Stomach (tissue), 9 donors: ENCODE results near the gene TMEM255B. TPM values are rescaled to one million over a fixed set of nuclear protein-coding genes. Genes with fewer than 3 reads are reported as not detected.

ENCODE experiments used
- DNase-seq, 2 donors: peaks; one replicate each; pipeline versions ENCODE4 v3.0.0 to v3.0.0-alpha.2; 2013 to 2019
- H3K27ac ChIP-seq, 5 donors: fragments of 200-600 bp in 4 of 5; sonication (generic) in 4 of 5; one replicate each; pipeline ENCODE4 v1.5.1; 2013 to 2019; ENCODE audit warnings: mild to moderate bottlenecking in 1 of 5, moderate library complexity in 1 of 5
- H3K27me3 ChIP-seq, 3 donors: fragments of 200-600 bp; sonication (generic); one replicate each; pipeline ENCODE4 v1.5.1; 2017 to 2019; ENCODE audit warnings: mixed run types in 1 of 3
- H3K36me3 ChIP-seq, 4 donors: fragments of 200-600 bp; sonication (generic); 1 replicate in 3 of 4; 2 replicates in 1 of 4; pipeline ENCODE4 v1.5.1; 2016 to 2019
- H3K4me1 ChIP-seq, 4 donors: fragments of 200-600 bp; sonication (generic); one replicate each; pipeline ENCODE4 v1.5.1; 2016 to 2019
- H3K4me3 ChIP-seq, 4 donors: fragments of 200-600 bp; sonication (generic) in 3 of 4; one replicate each; pipeline ENCODE4 v1.5.1; 2016 to 2019; ENCODE audit warnings: mild to moderate bottlenecking in 1 of 4
- H3K9me3 ChIP-seq, 4 donors: fragments of 200-600 bp; sonication (generic); one replicate each; pipeline ENCODE4 v1.5.1; 2016 to 2019
- EP300 ChIP-seq: sonication (generic); formaldehyde crosslinking; IDR thresholded peaks from one replicate; pipeline ENCODE4 v1.6.1; 2017; ENCODE audit warnings: antibody characterized with exemption
- POLR2A ChIP-seq, 4 donors: fragments of 450-650 bp; IDR thresholded peaks; one replicate each; pipeline ENCODE4 v1.6.1; 2016; ENCODE audit warnings: antibody characterized with exemption in 4 of 4, control low read depth in 2 of 4, mild to moderate bottlenecking in 1 of 4, moderate library complexity in 1 of 4
- POLR2AphosphoS5 ChIP-seq, 3 donors: sonication (generic); formaldehyde crosslinking; IDR thresholded peaks; one replicate each; pipeline ENCODE4 v1.6.1; 2016; ENCODE audit warnings: antibody characterized with exemption in 3 of 3
- WGBS, 5 donors: extraction: QIAGEN DNeasy Blood & Tissue Kit in 3 of 5; methylation state at CpG; one replicate each; pipeline versions ENCODE4 v1.1.5 to v1.1.7; 2013 to 2018; 5-methylcytosine and 5-hydroxymethylcytosine counted together
- intact Hi-C: fragments of 100-400 bp; cut with DNase I; formaldehyde crosslinking; loops from one replicate; pipeline ENCODE4 v1.15.1; 2023; ENCODE audit warnings: low total_unique reads
- polyA plus RNA-seq, 3 donors: library from polyadenylated mRNA; stranded (reverse); fragments of 200-250 nt; gene quantifications; one replicate each; pipeline ENCODE4 v1.2.3, GENCODE V29; 2013
- total RNA-seq, 5 donors: library from RNA; depleted of rRNA; stranded (reverse); fragments of >200 nt; gene quantifications; one replicate each; pipeline versions ENCODE4 v1.1.0 to v1.2.3, GENCODE V29; 2014 to 2016
- TF ChIP-seq, protein P1 (sequence below), 7 experiments: fragments of 450-650 bp in 4 of 7; fragments of 200-600 bp in 3 of 7; sonication (generic) in 3 of 7; IDR thresholded peaks; one replicate each; pipeline ENCODE4 v1.5.1; 2016 to 2019; ENCODE audit warnings: antibody characterized with exemption in 7 of 7, control low read depth in 2 of 7, mild to moderate bottlenecking in 1 of 7
- donor health status: healthy with polysubstance abuse.
- donor health status: Bipolar disorder and iron deficiency.
- donor health status: healthy.

Gene TMEM255B
- total and polyA plus RNA-seq, 8 donors, result 1.3 to 7.9 (median 4.6) TPM; not detected in 1

DNA sequence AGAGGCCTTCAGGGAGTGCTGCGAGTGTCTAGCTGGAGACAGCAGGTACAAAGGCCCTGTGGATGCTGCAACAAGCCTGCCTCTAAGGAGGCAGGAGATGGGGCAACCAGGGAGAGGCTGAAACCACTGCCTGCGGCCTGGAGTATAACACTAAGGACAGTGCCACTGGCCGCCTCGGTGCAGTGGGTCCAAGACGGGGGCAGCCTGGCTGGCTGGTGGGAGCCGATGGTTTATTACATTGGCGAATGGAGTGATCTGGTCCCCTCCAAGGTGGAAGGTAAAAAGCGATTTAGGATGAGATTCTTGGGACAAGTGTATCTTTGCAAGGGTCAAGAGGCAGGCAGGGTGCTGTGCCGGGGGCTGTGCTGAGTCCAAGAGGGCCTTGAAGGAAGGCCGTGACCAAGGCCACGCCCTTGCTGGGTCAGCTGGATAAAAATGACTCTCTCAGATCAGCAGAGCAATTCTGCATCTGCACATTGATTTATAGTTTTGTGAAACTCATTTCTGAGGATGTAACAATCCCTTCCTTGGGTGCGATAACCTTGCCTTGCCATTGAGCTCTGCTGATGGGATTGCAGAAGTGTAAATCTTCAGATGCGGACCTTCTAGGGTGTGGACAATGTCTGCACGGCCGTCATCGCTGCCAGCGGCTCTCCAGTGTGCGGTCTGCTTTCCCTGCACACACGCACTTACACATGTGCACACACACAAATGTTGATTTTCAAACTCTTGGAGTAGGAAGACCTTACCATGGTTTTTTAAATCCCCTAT is 6.0 kb downstream of the TMEM255B start:
- Histone ChIP-seq H3K36me3 (no peaks in the 10 kb centered on the region), H3K27ac (no peak overlapping the region), H3K4me3 (no peak overlapping the region), H3K9me3 (no peaks in the 10 kb centered on the region), H3K27me3 (peaks cover 0 to 47% (median 11%) of the 10 kb centered on the region in 3 donors), H3K4me1 (peaks cover 0 to 1% (median under 1%) of the 10 kb centered on the region in 4 donors)
- intact Hi-C loops, result no loop called here
- no peak for DNase-seq
- TF ChIP-seq, protein P1, sequence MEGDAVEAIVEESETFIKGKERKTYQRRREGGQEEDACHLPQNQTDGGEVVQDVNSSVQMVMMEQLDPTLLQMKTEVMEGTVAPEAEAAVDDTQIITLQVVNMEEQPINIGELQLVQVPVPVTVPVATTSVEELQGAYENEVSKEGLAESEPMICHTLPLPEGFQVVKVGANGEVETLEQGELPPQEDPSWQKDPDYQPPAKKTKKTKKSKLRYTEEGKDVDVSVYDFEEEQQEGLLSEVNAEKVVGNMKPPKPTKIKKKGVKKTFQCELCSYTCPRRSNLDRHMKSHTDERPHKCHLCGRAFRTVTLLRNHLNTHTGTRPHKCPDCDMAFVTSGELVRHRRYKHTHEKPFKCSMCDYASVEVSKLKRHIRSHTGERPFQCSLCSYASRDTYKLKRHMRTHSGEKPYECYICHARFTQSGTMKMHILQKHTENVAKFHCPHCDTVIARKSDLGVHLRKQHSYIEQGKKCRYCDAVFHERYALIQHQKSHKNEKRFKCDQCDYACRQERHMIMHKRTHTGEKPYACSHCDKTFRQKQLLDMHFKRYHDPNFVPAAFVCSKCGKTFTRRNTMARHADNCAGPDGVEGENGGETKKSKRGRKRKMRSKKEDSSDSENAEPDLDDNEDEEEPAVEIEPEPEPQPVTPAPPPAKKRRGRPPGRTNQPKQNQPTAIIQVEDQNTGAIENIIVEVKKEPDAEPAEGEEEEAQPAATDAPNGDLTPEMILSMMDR (IDR thresholded peaks at IDR 0.05), result no peak
- TF ChIP-seq POLR2A (IDR thresholded peaks at IDR 0.05) (no peak), EP300 (no peak), POLR2AphosphoS5 (IDR thresholded peaks at IDR 0.05) (no peak)
- WGBS, 5 donors, result 79 to 82% (median 80%) methylated on average over 19 of the region's 19 CpGs

DNA sequence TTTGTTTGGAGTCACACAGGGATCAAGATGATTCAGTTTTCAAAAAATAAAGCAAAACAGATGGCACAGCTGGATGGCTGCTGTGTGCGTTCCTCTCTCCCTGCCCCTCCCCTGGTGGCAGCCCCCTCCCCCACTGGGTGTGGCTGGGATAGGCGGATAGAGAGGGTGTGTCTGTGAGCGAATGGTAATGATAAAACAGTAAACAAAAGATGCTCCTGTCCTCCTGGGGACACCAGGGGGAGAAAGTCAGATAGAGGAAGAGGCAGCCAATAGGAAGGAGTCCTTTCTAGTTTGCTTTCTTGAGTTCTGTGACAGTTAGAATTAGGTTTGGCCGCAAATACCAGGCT is 6.5 kb downstream of the TMEM255B start:
- intact Hi-C loops, result no loop called here
- no peak overlapping the region for H3K27ac ChIP-seq
- H3K9me3 ChIP-seq, result no peaks in the 10 kb centered on the region
- TF ChIP-seq POLR2A (IDR thresholded peaks at IDR 0.05) (no peak), POLR2AphosphoS5 (IDR thresholded peaks at IDR 0.05) (no peak), EP300 (no peak)
- TF ChIP-seq, protein P1 (IDR thresholded peaks at IDR 0.05), result no peak
- no peaks in the 10 kb centered on the region for H3K4me1 ChIP-seq
- H3K27me3 ChIP-seq, result peaks cover 0 to 41% (median 10%) of the 10 kb centered on the region in 3 donors
- H3K4me3 ChIP-seq, result no peak overlapping the region
- no peaks in the 10 kb centered on the region for H3K36me3 ChIP-seq
- WGBS, 5 donors, result 25 to 46% (median 43%) methylated on average over 4 of the region's 4 CpGs
- DNase-seq, result no peak

DNA sequence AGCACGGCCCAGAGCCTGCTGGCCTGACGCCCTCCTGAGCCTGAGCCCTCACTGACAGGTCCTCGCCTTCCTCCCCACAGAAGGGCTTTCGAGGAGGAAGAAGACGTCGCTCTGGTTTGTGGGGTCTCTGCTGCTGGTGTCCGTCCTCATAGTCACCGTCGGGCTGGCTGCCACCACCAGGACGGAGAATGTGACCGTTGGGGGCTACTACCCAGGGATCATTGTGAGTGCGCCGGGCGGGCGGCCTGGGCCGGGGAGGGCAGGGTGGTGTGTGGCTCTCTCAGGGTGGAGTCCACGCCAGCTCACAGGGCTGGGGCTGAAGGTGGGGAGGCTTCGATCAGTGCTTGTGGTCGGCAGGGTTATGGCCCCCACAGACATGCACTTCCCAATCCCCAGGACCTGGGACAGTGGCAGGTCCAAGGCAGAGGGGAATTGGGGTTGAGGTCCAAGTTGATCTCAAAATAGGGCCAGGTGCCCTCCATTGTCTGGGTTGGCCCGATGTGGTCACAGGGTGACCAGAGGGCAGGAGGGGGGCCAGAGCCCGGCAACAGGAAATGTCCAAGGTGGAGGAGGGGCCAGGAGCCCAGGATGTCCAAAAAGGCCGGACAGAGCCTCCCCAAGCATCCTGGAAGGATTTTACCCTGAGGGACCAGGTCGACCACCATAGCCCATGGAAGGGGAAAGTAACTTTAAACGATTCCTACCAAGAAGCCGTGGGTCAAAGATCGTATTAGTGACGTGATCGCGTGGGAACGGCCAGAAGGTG is 7.2 kb downstream of the TMEM255B start:
- H3K4me3 ChIP-seq, result no peak overlapping the region
- WGBS, 5 donors, result 73 to 82% (median 79%) methylated on average over 30 of the region's 30 CpGs
- intact Hi-C loops, result no loop called here

DNA sequence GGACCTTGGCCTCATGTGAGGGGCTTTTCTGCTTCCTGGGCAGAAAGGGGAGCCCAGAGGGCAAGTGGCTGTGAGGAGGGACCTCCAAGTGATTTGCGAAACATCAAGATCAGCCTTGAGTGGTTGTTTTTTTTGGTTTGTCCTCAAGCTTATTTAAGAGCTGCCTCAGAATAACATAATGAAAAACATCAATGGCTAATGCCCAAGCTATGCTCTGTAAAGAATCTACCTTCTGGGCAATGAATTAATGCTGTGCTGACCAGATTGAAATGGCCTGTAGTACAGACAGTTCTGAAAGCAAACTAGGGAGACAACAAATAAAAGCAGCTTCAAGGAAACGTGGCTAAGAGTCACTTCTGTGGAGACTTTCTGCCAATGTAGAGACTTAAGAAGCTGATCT is 8.3 kb downstream of the TMEM255B start:
- no peak overlapping the region for H3K4me3 ChIP-seq
- H3K4me1 ChIP-seq, result no peaks in the 10 kb centered on the region
- 61 to 80% (median 71%) methylated on average over 2 of the region's 2 CpGs for WGBS, 5 donors
- TF ChIP-seq, protein P1 (IDR thresholded peaks at IDR 0.05), result no peak
- TF ChIP-seq POLR2A (IDR thresholded peaks at IDR 0.05) (no peak), EP300 (no peak), POLR2AphosphoS5 (IDR thresholded peaks at IDR 0.05) (no peak)
- intact Hi-C loops, result no loop called here
- H3K36me3 ChIP-seq, result no peaks in the 10 kb centered on the region
- no peak for DNase-seq
- no peak overlapping the region for H3K27ac ChIP-seq
- peaks cover 0 to 9% (median 7%) of the 10 kb centered on the region in 4 donors for H3K9me3 ChIP-seq
- peaks cover 0 to 26% (median 0%) of the 10 kb centered on the region in 3 donors for H3K27me3 ChIP-seq

More for the DNA sequence above, 7.2 kb downstream of the TMEM255B start:
- TF ChIP-seq EP300, result no peak
- no peak for TF ChIP-seq POLR2A (IDR thresholded peaks at IDR 0.05)
- TF ChIP-seq, protein P1 (IDR thresholded peaks at IDR 0.05), result no peak
- TF ChIP-seq POLR2AphosphoS5 (IDR thresholded peaks at IDR 0.05), result no peak
- Histone ChIP-seq H3K4me1 (no peaks in the 10 kb centered on the region), H3K9me3 (peaks cover 0 to 2% (median under 1%) of the 10 kb centered on the region in 4 donors), H3K36me3 (no peaks in the 10 kb centered on the region), H3K27me3 (peaks cover 0 to 35% (median 7%) of the 10 kb centered on the region in 3 donors), H3K27ac (no peak overlapping the region)
- peak in 1 of 2 donors; percentile 24 for DNase-seq
